ENCODE measurements around the gene PARD3.
"Not testable (repeated sequence)": the region's sequence is repeated elsewhere in the genome, so short reads cannot be mapped to it uniquely, and the experiment has no call there.

Gene PARD3

DNA sequence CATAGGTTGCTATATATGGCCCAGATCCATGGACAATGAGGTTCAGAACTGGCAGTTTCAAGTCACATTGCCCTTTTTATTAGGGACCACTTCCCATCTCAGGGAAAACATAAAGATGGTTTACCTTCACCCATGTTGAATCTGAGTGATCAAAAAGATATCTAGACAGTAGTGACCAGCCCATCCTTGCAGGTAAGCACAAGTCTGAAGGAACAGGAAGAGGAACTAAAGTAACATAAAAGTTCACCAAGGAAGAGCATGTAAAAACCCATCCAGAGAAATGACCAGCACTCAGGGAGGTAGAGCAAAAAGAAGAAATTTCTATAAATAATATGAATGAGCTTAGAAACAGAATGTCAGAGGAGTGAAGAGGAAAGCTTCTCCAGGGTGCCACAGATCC lies 382.5 kb downstream of the PARD3 start:
- TF ChIP-seq ELF4 (IDR thresholded peaks at IDR 0.05), result no peak
- TF ChIP-seq SUZ12 (IDR thresholded peaks at IDR 0.05), result no peak
- no peak for TF ChIP-seq BHLHE40 (IDR thresholded peaks at IDR 0.05; ENCODE audit: borderline replicate concordance)
- no peak for TF ChIP-seq FOXM1 (IDR thresholded peaks at IDR 0.05; ENCODE audit: borderline replicate concordance)
- TF ChIP-seq ARNT (IDR thresholded peaks at IDR 0.05), result no peak
- no peak for TF ChIP-seq LEF1 (IDR thresholded peaks at IDR 0.05; ENCODE audit: borderline replicate concordance)
- no peak for TF ChIP-seq FOXA1 (IDR thresholded peaks at IDR 0.05)
- TF ChIP-seq CTBP1 (IDR thresholded peaks at IDR 0.05; ENCODE audit: borderline replicate concordance), result no peak
- TF ChIP-seq, protein P1, sequence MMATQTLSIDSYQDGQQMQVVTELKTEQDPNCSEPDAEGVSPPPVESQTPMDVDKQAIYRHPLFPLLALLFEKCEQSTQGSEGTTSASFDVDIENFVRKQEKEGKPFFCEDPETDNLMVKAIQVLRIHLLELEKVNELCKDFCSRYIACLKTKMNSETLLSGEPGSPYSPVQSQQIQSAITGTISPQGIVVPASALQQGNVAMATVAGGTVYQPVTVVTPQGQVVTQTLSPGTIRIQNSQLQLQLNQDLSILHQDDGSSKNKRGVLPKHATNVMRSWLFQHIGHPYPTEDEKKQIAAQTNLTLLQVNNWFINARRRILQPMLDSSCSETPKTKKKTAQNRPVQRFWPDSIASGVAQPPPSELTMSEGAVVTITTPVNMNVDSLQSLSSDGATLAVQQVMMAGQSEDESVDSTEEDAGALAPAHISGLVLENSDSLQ (IDR thresholded peaks at IDR 0.05), result no peak
- no peak for TF ChIP-seq FOXK2 (IDR thresholded peaks at IDR 0.05)
- TF ChIP-seq TARDBP (IDR thresholded peaks at IDR 0.05), result no peak
- no peak for TF ChIP-seq NFRKB (IDR thresholded peaks at IDR 0.05)
- no peak for TF ChIP-seq HDGF (IDR thresholded peaks at IDR 0.05; ENCODE audit: borderline replicate concordance)
- TF ChIP-seq SP1 (IDR thresholded peaks at IDR 0.05), result no peak
- TF ChIP-seq ZNF384 (IDR thresholded peaks at IDR 0.05), result no peak
- TF ChIP-seq L3MBTL2 (conservative IDR thresholded peaks at IDR 0.05), result no peak
- no peak for DNase-seq (ENCODE audit: extremely low spot score)
- ChIA-PET CTCF (no interaction called here), POLR2A (interaction anchor here (0.7 kb wide), 1 partner anchor 9 kb away, joined by 3 read pairs; no protein-coding TSS in a partner anchor)

DNA sequence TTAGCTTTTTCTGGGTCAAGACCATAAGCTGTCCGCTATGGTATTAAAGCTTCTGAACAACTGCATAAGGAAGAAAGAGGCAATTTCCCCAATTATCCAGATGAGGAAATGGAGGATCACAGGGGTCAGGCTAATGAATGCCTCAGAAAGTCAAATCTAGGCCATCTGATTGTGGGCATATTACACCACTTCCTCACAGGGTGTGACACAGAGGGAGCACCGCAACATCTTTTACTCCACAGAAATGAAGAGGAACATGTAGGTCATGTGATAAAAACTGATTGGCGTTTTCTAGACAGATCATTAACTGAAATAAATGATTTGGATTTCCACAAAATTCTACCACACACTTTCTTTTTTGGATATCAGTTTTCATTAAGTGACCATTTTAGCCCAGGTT lies 384.4 kb downstream of the PARD3 start:
- no peak for DNase-seq (ENCODE audit: extremely low spot score)
- TF ChIP-seq L3MBTL2 (conservative IDR thresholded peaks at IDR 0.05) (no peak), BHLHE40 (IDR thresholded peaks at IDR 0.05; ENCODE audit: borderline replicate concordance) (no peak), FOXM1 (IDR thresholded peaks at IDR 0.05; ENCODE audit: borderline replicate concordance) (no peak), FOXK2 (IDR thresholded peaks at IDR 0.05) (no peak), ZNF384 (IDR thresholded peaks at IDR 0.05) (no peak), LEF1 (IDR thresholded peaks at IDR 0.05; ENCODE audit: borderline replicate concordance) (no peak), HDGF (IDR thresholded peaks at IDR 0.05; ENCODE audit: borderline replicate concordance) (no peak), TARDBP (IDR thresholded peaks at IDR 0.05) (no peak), SUZ12 (IDR thresholded peaks at IDR 0.05) (no peak), FOXA1 (IDR thresholded peaks at IDR 0.05) (no peak), NFRKB (IDR thresholded peaks at IDR 0.05) (no peak), CTBP1 (IDR thresholded peaks at IDR 0.05; ENCODE audit: borderline replicate concordance) (no peak), SP1 (IDR thresholded peaks at IDR 0.05) (no peak), ARNT (IDR thresholded peaks at IDR 0.05) (no peak), ELF4 (IDR thresholded peaks at IDR 0.05) (no peak)
- TF ChIP-seq, protein P1 (IDR thresholded peaks at IDR 0.05), result no peak
- CTCF ChIA-PET, result no interaction called here
- POLR2A ChIA-PET, result no interaction called here

DNA sequence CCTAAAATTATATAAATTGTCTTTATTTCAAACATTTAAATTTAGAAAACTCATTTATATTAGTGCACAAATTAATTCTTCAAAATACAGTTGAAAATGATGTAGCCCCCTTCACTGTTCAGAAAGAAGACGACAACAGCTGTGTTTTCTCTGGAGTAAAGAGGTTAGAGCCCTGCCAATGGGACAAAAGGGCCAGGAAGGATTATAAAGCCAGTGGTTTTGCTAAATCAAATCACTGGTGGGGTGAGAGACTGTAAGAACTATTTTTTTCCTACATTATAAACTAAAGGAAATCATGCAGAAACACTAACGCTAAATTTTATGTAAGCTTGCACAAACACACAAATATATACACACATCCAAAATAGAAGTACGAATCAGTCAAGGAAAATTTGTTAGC lies 386.6 kb downstream of the PARD3 start:
- TF ChIP-seq CTBP1 (IDR thresholded peaks at IDR 0.05; ENCODE audit: borderline replicate concordance), result no peak
- TF ChIP-seq HDGF (IDR thresholded peaks at IDR 0.05; ENCODE audit: borderline replicate concordance), result no peak
- no peak for TF ChIP-seq FOXK2 (IDR thresholded peaks at IDR 0.05)
- no peak for TF ChIP-seq TARDBP (IDR thresholded peaks at IDR 0.05)
- TF ChIP-seq ZNF384 (IDR thresholded peaks at IDR 0.05), result no peak
- TF ChIP-seq LEF1 (IDR thresholded peaks at IDR 0.05; ENCODE audit: borderline replicate concordance), result no peak
- TF ChIP-seq ELF4 (IDR thresholded peaks at IDR 0.05), result no peak
- no peak for TF ChIP-seq FOXA1 (IDR thresholded peaks at IDR 0.05)
- TF ChIP-seq BHLHE40 (IDR thresholded peaks at IDR 0.05; ENCODE audit: borderline replicate concordance), result no peak
- no peak for TF ChIP-seq FOXM1 (IDR thresholded peaks at IDR 0.05; ENCODE audit: borderline replicate concordance)
- no peak for TF ChIP-seq SUZ12 (IDR thresholded peaks at IDR 0.05)
- no peak for TF ChIP-seq SP1 (IDR thresholded peaks at IDR 0.05)
- CTCF ChIA-PET, result interaction anchor here (0.7 to 1.5 kb wide), 2 partner anchors 210 to 251 kb away, joined by 3 read pairs; no protein-coding TSS in a partner anchor
- no peak for DNase-seq (ENCODE audit: extremely low spot score)
- POLR2A ChIA-PET, result no interaction called here

DNA sequence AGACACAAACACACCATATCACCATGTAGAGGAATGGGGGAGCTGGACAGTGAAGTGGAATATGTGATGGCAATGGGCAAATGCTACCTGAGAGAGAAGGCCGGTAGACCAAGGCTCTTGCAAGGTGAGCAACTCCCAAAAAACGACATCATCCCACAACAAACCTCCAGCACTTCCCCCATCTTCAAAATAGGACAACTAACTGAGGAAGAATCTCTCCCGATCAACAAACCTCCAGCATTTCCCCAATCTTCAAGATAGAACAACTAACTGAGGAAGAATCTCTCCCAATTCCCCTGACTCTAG lies 387.2 kb downstream of the PARD3 start:
- TF ChIP-seq ZNF384 (IDR thresholded peaks at IDR 0.05), result no peak
- no peak for TF ChIP-seq ARNT (IDR thresholded peaks at IDR 0.05)
- TF ChIP-seq CTBP1 (IDR thresholded peaks at IDR 0.05; ENCODE audit: borderline replicate concordance), result no peak
- TF ChIP-seq LEF1 (IDR thresholded peaks at IDR 0.05; ENCODE audit: borderline replicate concordance), result no peak
- no peak for TF ChIP-seq TARDBP (IDR thresholded peaks at IDR 0.05)
- TF ChIP-seq FOXK2 (IDR thresholded peaks at IDR 0.05), result no peak
- TF ChIP-seq BHLHE40 (IDR thresholded peaks at IDR 0.05; ENCODE audit: borderline replicate concordance), result no peak
- TF ChIP-seq HDGF (IDR thresholded peaks at IDR 0.05; ENCODE audit: borderline replicate concordance), result no peak
- ChIA-PET POLR2A (no interaction called here), CTCF (interaction anchor here (0.7 to 1.5 kb wide), 2 partner anchors 210 to 250 kb away, joined by 3 read pairs; no protein-coding TSS in a partner anchor)
- no peak for DNase-seq (ENCODE audit: extremely low spot score)

DNA sequence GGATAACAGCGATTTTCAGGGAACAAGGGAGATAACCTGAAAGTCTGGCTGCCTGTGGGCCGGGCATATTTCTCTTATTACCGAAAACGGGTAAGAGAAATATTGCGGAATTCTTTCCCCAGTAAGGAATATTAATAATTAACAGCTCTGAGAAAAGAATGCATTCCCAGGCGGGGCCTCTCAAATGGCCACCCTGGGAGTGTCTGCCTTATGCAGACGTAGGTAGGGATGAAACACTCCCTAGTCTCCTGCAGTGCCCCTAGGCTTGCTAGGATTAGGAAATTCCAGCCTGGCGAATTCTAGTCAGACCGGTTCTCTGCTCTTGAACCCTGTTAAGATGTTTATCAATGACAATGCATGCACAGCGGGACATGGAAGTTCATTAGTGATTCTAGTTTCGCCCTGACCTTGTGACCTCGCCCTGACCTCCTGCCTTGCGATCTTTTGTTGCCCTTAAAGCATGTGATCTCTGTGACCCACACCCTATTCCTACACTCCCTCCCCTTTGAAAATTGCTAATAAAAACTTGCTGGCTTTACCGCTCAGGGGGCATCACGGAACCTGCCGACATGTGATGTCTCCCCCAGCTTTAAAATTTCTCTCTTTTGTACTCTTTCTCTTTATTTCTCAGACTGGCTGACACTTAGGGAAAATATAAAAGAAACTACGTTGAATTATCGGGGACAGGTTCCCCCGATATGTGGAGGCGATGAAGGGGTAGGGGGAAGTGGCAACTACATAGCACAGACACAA lies 387.8 kb downstream of the PARD3 start:
- DNase-seq (ENCODE audit: extremely low spot score), result not testable (repeated sequence)
- CTCF ChIA-PET, result interaction anchor here (1.5 kb wide), 1 partner anchor 211 kb away, joined by 3 read pairs; no protein-coding TSS in a partner anchor

DNA sequence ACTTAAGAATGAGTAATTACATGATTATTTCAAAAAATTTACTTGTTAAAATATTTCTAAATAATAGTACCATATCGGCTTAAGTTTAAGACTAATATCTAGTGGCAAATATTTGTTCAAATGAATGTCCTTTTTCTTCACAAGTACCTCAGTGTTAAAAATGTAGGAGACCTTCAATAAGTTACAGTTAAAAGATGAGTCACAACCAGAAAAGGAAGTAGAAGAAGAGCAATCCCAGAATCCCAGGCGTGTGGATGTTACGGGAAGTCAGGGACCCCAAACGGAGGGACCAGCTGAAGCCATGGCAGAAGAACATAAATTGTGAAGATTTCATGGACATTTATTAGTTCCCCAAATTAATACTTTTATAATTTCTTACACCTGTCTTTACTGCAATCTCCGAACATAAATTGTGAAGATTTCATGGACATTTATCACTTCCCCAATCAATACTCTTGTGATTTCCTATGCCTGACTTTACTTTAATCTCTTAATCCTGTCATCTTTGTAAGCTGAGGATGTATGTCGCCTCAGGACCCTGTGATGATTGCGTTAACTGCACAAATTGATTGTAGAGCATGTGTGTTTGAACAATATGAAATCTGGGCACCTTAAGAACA lies 388.4 kb downstream of the PARD3 start:
- CTCF ChIA-PET; POLR2A ChIA-PET; DNase-seq (ENCODE audit: extremely low spot score): not testable (repeated sequence)

More for the DNA sequence above, 387.8 kb downstream of the PARD3 start:
- POLR2A ChIA-PET, result not testable (repeated sequence)

DNA sequence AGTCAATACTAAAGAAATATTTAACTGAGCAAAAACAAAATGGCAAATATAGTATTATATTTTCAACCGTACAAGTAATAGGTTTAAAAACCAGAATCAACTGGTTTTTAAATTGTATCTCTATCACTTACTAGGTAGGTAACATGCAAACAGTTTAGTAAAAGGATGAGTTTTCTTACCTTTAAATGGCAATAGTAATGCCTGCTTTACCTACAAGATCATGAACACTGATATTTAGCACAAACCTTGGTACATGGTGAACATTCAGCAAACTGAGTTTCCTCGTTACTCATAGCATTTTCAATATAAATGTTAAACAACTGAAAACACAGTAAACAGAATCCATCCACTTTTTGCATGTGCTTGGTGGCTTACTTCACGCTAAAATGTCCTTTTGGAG lies 389.1 kb downstream of the PARD3 start:
- TF ChIP-seq LEF1 (IDR thresholded peaks at IDR 0.05; ENCODE audit: borderline replicate concordance), result no peak
- TF ChIP-seq SUZ12 (IDR thresholded peaks at IDR 0.05), result no peak
- no peak for TF ChIP-seq TARDBP (IDR thresholded peaks at IDR 0.05)
- no peak for TF ChIP-seq CTBP1 (IDR thresholded peaks at IDR 0.05; ENCODE audit: borderline replicate concordance)
- no peak for TF ChIP-seq FOXA1 (IDR thresholded peaks at IDR 0.05)
- TF ChIP-seq FOXM1 (IDR thresholded peaks at IDR 0.05; ENCODE audit: borderline replicate concordance), result no peak
- ChIA-PET CTCF (no interaction called here), POLR2A (no interaction called here)
- no peak for DNase-seq (ENCODE audit: extremely low spot score)
